ENCODE measurements around the gene PLAGL1.

PLAGL1 gene

DNA sequence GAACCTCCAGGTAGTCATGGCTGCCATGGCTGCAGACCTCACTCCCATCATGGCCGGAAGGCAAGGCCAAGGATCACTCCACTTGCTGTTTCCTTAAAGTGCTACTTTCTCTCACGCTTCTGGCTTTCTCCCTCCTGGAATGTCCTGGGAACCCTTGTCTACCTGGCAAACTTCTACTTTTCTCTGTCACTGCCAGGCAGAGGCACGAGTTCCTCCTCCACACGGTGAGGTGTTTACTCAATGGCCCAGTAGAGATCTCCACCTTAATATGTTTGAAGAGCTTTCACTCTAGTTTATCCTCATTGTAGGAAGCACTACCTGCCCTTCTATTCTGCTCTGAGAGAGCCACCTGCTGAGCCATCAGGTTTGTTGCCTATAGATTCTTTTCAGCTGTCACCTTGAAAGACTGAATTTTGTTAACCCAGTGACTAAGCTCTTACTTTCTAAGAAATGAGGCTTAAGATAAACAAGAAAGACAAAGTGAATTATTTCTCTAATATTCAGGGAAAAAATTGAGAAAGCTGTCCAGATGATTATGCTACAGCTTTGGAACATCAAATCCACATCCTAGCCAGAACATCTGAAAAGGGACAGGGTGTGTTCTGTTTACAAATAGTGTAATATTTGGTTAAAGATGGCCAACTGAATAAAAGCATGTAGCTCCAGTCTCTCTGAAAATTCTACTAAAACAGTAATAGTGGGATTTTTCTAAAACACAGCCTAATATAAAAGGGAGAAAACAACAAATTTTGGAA is 54.9 kb downstream of the PLAGL1 start:
- DNase-seq (ENCODE audit: low spot score in 2 of 2): no peak
- in situ Hi-C loops (cut with MboI; ENCODE audit: low sequenced_read_pairs): no loop called here
- H3K4me3 ChIP-seq: no peak overlapping the region
- no peaks in the 10 kb centered on the region for H3K36me3 ChIP-seq (replicated peaks)
- H3K9me3 ChIP-seq: no peaks in the 10 kb centered on the region
- H3K4me1 ChIP-seq: peaks cover under 1% of the 10 kb centered on the region; the same call in 1 of the 2 replicates
- no peaks in the 10 kb centered on the region for H3K27me3 ChIP-seq (ENCODE audit: low read depth)

DNA sequence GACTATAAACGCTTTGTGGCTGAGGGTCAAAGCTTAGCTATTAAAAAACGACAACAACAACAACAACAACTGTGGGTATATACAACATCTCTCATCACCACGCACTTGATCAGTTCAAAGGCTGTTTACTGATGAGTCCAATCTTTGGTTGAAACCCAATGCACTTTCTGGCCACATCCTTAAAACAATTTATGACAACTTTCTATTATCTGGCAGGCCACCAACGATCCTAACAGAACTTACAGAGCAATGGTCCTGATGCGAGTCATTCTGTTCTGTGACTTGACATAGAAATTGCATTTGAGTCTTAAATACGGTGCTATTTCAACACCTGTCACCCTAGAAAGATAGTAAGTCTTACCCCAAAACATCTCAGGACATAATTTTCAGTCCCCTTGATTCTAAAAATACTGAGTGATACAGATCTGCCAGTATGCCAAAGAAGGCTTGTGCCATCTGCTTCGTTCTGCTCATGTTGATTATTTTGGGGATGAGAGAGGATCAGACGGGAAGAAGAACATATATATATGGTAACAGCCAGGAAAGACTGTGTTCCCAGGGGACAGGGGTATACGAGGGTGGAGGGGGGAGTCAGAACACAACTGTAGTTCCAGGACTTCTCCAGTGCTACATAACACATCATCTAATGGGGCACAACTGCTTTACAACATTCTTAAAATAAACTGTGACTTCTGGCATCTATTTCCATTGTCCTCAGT is 55.8 kb downstream of the PLAGL1 start:
- in situ Hi-C loops (cut with MboI; ENCODE audit: low sequenced_read_pairs): no loop called here

DNA sequence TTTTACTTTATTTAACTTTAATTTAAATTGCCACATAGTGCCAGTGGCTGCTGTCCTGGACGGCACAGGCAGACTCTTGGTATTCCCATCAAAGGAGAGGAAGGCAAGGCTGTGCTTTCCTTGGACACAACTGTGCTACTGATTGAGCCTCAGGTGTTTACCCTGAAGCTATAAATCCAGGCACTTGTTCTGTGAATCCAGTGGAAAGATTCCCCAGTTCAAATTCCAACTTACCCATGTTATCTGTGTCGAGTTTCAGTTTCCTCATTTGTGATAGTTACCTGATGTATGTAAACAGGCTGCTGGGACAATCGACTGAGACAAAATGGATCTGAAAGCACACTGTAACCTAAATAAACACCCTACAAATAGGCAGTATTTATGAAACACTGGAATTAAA is 57.2 kb downstream of the PLAGL1 start:
- no peak overlapping the region for H3K4me3 ChIP-seq
- no peaks in the 10 kb centered on the region for H3K36me3 ChIP-seq (replicated peaks)
- H3K27me3 ChIP-seq (ENCODE audit: low read depth): no peaks in the 10 kb centered on the region
- in situ Hi-C loops (cut with MboI; ENCODE audit: low sequenced_read_pairs): no loop called here
- no peaks in the 10 kb centered on the region for H3K4me1 ChIP-seq
- no peaks in the 10 kb centered on the region for H3K9me3 ChIP-seq
- no peak for DNase-seq (ENCODE audit: low spot score in 2 of 2)

More for the DNA sequence above, 55.8 kb downstream of the PLAGL1 start:
- no peaks in the 10 kb centered on the region for H3K4me1 ChIP-seq
- no peaks in the 10 kb centered on the region for H3K27me3 ChIP-seq (ENCODE audit: low read depth)
- no peak overlapping the region for H3K4me3 ChIP-seq
- no peak for DNase-seq (ENCODE audit: low spot score in 2 of 2)
- no peaks in the 10 kb centered on the region for H3K9me3 ChIP-seq
- no peaks in the 10 kb centered on the region for H3K36me3 ChIP-seq (replicated peaks)

DNA sequence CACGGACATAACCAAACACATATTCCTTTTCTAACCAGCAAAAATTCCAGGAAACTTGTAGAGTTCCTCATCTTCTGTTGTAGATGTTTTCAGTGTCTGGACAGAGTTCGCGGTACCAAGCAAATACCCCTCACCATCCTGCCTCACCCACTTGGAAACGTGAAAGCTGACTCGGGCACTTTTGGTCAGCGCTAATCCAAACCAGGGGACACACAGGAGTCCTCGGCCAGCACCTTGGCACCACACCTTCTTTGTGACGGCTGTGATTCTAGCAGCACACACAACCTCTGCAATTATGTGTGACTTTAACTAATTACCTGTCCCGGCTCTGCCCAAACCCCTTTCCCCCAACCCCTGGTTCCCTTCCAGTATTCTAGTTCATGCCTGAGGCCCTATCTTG is 58.1 kb downstream of the PLAGL1 start:
- no peak for DNase-seq (ENCODE audit: low spot score in 2 of 2)
- no peaks in the 10 kb centered on the region for H3K9me3 ChIP-seq
- no peaks in the 10 kb centered on the region for H3K36me3 ChIP-seq (replicated peaks)
- H3K4me3 ChIP-seq: no peak overlapping the region
- in situ Hi-C loops (cut with MboI; ENCODE audit: low sequenced_read_pairs): no loop called here
- no peaks in the 10 kb centered on the region for H3K4me1 ChIP-seq
- H3K27me3 ChIP-seq (ENCODE audit: low read depth): no peaks in the 10 kb centered on the region

DNA sequence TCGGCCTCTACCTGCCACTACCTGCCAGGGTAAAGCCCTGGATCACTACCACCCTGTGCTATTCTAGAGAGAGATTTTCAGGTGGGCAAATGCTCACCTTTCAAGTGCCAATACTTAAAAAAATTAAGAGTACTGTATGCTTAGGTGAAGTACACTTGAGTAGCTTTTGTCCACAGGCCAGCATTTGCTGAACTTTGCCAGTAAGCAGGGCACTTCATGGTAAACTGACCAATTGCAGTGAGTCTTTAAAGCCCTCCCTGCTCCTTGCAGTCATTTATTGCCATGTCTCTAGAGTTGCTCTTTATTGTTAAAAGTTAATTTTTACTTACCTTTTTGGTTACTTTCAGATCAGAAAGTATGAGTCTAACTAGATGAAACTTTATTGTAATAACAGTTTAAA is 58.5 kb downstream of the PLAGL1 start:
- Histone ChIP-seq H3K4me3 (no peak overlapping the region), H3K36me3 (replicated peaks) (no peaks in the 10 kb centered on the region), H3K27me3 (ENCODE audit: low read depth) (no peaks in the 10 kb centered on the region), H3K9me3 (no peaks in the 10 kb centered on the region), H3K4me1 (no peaks in the 10 kb centered on the region)
- in situ Hi-C loops (cut with MboI; ENCODE audit: low sequenced_read_pairs): no loop called here
- no peak for DNase-seq (ENCODE audit: low spot score in 2 of 2)

DNA sequence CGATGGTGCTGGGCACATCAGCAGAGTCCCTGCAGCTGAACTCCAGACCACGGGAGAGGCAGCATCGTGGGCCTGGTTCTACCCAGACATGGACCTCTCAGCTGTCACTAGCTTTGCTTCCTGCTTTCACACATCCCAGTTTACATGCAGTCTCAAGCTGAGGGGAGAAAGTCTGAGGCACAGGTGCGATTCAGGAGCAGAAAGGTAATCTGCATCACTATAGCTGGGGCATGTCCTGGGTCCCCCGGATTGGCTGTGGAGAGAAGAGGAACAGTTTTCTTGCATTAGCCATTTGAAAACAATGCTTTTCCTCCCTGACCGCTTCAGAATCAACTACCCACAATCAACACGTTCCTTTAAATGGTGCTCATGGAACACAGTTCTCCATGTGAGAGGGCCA is 59.9 kb downstream of the PLAGL1 start:
- in situ Hi-C loops (cut with MboI; ENCODE audit: low sequenced_read_pairs): no loop called here
- no peaks in the 10 kb centered on the region for H3K36me3 ChIP-seq (replicated peaks)
- no peak for DNase-seq (ENCODE audit: low spot score in 2 of 2)
- no peak overlapping the region for H3K4me3 ChIP-seq
- no peaks in the 10 kb centered on the region for H3K9me3 ChIP-seq
- no peaks in the 10 kb centered on the region; the same call in 1 of the 2 replicates for H3K27me3 ChIP-seq (ENCODE audit: low read depth)
- H3K4me1 ChIP-seq: no peaks in the 10 kb centered on the region

DNA sequence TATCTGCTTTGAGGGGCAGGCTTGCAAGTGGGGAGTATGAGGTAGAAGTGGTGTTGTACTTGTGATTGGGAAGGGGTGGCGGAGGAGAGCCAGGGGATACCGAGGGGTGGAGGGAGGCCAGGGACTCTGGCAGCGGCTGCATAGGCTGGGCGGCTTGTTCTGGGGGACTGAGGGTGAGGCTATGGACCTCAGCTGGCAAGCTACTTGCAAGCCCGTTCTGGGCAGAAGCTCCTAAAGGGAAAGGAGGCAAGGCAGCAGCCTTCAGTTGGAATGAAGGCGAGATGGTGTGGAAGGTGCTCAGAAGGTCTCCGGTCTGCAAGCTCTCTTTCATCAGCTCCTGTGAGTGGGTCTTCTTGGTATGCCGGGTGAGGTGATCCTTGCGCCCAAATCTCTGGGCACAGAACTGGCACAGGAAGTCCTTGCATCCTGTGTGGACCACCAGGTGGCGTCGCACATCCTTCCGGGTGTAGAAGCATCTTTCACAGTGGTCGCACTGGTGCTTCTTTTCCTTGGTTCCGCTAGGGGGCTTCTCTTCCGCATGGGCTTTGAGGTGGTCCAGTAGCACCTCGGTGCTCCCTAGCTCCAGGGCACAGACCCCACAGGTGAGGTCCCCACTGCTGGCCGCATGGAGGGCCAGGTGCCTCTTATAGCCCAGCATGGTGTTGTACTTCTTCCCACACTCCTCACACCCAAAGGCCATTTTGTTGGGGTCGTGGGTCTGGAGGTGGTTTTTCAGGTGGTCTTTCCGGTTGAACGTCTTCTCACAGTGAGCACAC is 66.0 kb downstream of the PLAGL1 start:
- peaks cover 5% of the 10 kb centered on the region; the same call in 1 of the 2 replicates for H3K4me1 ChIP-seq
- peak; percentile 73 to 91 for DNase-seq (ENCODE audit: low spot score in 2 of 2)
- in situ Hi-C loops (cut with MboI; ENCODE audit: low sequenced_read_pairs): loop anchor here (5.0 kb wide), 1 partner anchor 70 kb away; no protein-coding TSS in a partner anchor

DNA sequence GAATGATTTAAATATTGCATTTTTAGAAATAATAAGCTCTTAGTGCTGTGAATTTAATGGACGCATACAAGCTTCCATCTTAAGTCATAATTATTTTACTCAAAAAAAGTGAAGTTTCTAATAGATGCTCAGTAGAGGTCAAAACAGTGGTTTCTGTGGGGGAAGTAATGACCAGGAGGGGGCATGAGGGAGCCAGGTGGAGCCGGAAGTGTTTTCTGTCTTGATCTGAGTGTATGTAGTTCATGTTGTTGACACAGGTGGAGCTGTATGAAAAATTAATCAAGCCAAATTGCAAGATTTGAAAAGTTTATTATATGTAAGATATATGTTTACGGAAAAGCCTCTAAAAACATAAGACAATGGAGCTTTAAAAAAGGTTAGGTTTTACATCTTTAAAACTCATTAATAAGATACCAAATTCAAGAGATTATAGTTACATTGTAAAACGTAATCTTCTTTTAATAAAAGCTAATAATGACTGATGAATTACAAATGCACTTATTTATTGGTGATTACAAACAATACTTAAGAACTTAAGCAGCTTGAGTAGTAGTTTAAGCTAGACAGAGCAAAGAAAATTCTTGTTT is 68.0 kb downstream of the PLAGL1 start:
- H3K36me3 ChIP-seq (replicated peaks): no peaks in the 10 kb centered on the region
- peak; percentile 58 to 72 for DNase-seq (ENCODE audit: low spot score in 2 of 2)
- H3K27me3 ChIP-seq (ENCODE audit: low read depth): no peaks in the 10 kb centered on the region; the same call in 1 of the 2 replicates
- H3K9me3 ChIP-seq: no peaks in the 10 kb centered on the region
- H3K4me3 ChIP-seq: no peak overlapping the region
- H3K4me1 ChIP-seq: peaks cover 5% of the 10 kb centered on the region; the same call in 1 of the 2 replicates
- in situ Hi-C loops (cut with MboI; ENCODE audit: low sequenced_read_pairs): loop anchor here (5.0 kb wide), 1 partner anchor 72 kb away; no protein-coding TSS in a partner anchor

More for the DNA sequence above, 66.0 kb downstream of the PLAGL1 start:
- no peak overlapping the region for H3K4me3 ChIP-seq
- H3K27me3 ChIP-seq (ENCODE audit: low read depth): no peaks in the 10 kb centered on the region; the same call in 1 of the 2 replicates
- no peaks in the 10 kb centered on the region for H3K9me3 ChIP-seq
- H3K36me3 ChIP-seq (replicated peaks): no peaks in the 10 kb centered on the region

DNA sequence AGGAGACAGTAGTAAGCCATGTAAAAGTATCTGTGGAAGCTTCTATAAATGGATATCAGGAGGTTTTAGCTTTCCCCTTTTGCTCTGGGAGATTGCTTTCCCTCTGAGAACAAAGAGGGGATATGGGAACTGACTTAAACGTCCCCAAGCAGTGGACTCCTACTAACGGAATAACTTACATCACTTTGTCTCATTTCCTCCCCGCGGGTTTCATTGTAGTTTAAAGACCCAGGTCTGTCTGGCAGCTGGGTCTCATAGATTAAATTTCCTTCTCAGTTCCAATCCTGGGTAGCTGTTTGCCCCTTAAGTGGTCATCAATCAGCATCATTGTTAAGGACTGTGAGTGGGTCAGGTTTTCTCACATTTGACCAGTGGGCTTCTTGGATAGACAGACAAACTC is 68.7 kb downstream of the PLAGL1 start:
- DNase-seq (ENCODE audit: low spot score in 2 of 2): no peak
- H3K9me3 ChIP-seq: no peaks in the 10 kb centered on the region
- H3K27me3 ChIP-seq (ENCODE audit: low read depth): no peaks in the 10 kb centered on the region; the same call in 1 of the 2 replicates
- H3K4me1 ChIP-seq: peaks cover 5% of the 10 kb centered on the region; the same call in 1 of the 2 replicates
- H3K4me3 ChIP-seq: no peak overlapping the region
- in situ Hi-C loops (cut with MboI; ENCODE audit: low sequenced_read_pairs): no loop called here
- H3K36me3 ChIP-seq (replicated peaks): no peaks in the 10 kb centered on the region

DNA sequence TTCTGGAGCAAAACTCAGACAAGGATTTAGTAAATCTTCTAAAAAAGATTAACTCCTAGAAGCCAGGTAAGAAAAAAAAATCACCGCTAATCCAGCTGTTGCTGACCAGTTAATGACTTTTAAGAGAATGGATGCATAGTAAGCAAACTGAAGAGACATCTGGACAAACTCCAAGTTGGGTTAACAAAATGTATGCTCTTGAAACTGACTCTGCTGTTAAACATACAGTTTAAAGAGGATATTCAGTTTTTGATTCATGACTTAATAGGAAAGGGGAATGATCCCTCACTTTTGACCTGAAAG is 70.4 kb downstream of the PLAGL1 start:
- H3K4me1 ChIP-seq: peaks cover 5% of the 10 kb centered on the region; the same call in 1 of the 2 replicates
- no peaks in the 10 kb centered on the region for H3K36me3 ChIP-seq (replicated peaks)
- H3K9me3 ChIP-seq: no peaks in the 10 kb centered on the region
- no peaks in the 10 kb centered on the region for H3K27me3 ChIP-seq (ENCODE audit: low read depth)
- DNase-seq (ENCODE audit: low spot score in 2 of 2): peak in 1 of 2 experiments; percentile 23
- in situ Hi-C loops (cut with MboI; ENCODE audit: low sequenced_read_pairs): no loop called here
- H3K4me3 ChIP-seq: no peak overlapping the region

DNA sequence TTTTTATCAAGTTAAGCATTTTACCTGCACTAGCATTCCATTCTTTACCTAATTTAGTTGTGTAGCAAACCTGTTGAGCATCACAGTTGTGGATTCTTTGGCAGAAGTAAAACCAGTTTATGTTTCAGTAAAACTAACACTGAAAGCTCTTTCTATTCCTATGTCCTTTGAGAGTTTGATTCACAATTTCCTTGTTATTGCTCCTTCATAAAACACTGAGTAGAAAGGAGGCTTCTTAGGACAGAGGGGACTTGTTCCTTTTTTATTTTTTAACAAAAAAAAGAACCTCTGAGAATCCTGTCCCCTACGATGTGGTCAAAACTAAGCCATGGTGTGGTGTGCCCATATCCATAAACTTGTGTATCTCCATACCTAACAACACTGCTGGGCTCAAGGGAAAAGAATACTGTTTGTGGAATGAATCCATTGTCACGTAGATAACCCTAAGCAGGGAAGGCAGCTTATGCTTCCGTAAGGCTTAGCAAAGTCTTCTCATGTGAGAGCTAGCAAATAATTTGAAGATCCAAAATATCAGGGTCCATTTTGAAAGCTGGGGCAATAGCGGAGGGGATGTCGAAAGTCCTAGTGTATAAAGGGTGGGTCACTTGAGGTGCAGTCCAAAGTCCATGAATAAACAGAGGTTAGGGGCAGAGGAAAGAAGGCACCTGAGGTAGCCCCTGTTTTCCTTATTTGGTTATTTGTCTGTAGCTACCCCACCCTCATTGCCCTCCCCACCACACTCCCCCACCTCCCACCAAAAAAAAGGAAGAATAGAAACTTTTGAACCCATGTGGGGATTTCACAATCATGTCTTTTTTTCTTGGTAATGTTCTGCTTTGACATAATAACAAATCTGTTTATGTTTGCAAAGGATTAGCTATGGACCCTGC is 71.0 kb downstream of the PLAGL1 start:
- peaks cover 5% of the 10 kb centered on the region; the same call in 1 of the 2 replicates for H3K4me1 ChIP-seq
- H3K4me3 ChIP-seq: no peak overlapping the region
- no peaks in the 10 kb centered on the region for H3K9me3 ChIP-seq
- in situ Hi-C loops (cut with MboI; ENCODE audit: low sequenced_read_pairs): no loop called here
- no peak for DNase-seq (ENCODE audit: low spot score in 2 of 2)
- H3K36me3 ChIP-seq (replicated peaks): no peaks in the 10 kb centered on the region
- no peaks in the 10 kb centered on the region for H3K27me3 ChIP-seq (ENCODE audit: low read depth)

DNA sequence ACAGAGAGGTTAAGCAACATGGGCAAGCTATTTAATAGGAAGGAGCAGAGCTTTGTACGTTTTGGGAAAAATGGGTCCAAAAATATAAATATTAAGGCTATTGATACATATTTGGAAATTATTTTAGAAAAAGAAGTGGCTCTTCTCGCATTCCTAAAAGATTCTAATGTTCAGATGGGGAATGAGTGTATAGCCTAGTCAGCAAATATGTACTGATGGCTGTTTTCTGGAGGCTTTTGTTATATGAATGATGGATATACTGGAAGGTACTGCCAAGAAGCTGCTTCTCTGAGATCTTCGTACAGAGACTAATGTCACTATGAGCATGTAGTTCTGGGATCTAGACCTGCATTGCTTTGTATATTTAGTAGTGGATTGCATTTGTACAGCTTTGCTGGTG is 71.7 kb downstream of the PLAGL1 start:
- no peaks in the 10 kb centered on the region for H3K9me3 ChIP-seq
- in situ Hi-C loops (cut with MboI; ENCODE audit: low sequenced_read_pairs): no loop called here

DNA sequence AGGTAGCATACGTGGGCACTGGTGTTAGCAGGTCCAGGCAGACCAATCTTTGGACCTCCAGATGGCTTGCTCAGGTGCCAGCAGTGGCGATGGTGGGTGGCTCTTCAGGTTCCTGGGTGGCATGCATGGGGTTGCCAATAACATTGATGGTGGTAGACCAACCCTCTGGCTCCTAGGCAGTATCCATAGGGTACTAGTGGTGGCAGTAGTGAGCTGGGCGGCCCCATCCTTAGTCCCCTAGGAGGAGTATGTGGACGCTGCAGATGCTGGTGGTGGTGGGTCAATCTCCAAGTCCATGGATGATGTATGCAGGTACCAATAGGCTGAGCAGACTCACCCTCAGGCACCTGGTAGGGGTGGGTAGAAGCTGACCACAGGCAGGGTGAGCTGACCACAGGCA is 73.2 kb downstream of the PLAGL1 start:
- Histone ChIP-seq H3K4me3 (no peak overlapping the region), H3K9me3 (no peaks in the 10 kb centered on the region), H3K4me1 (peaks cover 5% of the 10 kb centered on the region; the same call in 1 of the 2 replicates), H3K36me3 (replicated peaks) (no peaks in the 10 kb centered on the region), H3K27me3 (ENCODE audit: low read depth) (no peaks in the 10 kb centered on the region)
- DNase-seq (ENCODE audit: low spot score in 2 of 2): no peak
- in situ Hi-C loops (cut with MboI; ENCODE audit: low sequenced_read_pairs): no loop called here

More for the DNA sequence above, 71.7 kb downstream of the PLAGL1 start:
- DNase-seq (ENCODE audit: low spot score in 2 of 2): no peak
- Histone ChIP-seq H3K4me3 (no peak overlapping the region), H3K36me3 (replicated peaks) (no peaks in the 10 kb centered on the region), H3K27me3 (ENCODE audit: low read depth) (no peaks in the 10 kb centered on the region), H3K4me1 (peaks cover 5% of the 10 kb centered on the region; the same call in 1 of the 2 replicates)

Measured in HAP-1 (cell line).